Measurements from ENCODE around the gene NLRX1. TPM values are rescaled to one million over a fixed set of nuclear protein-coding genes. Genes with fewer than 3 reads are reported as not detected.

The NLRX1 gene
- total RNA-seq, 1 donor from 2014 or later, result 8.9 TPM

DNA sequence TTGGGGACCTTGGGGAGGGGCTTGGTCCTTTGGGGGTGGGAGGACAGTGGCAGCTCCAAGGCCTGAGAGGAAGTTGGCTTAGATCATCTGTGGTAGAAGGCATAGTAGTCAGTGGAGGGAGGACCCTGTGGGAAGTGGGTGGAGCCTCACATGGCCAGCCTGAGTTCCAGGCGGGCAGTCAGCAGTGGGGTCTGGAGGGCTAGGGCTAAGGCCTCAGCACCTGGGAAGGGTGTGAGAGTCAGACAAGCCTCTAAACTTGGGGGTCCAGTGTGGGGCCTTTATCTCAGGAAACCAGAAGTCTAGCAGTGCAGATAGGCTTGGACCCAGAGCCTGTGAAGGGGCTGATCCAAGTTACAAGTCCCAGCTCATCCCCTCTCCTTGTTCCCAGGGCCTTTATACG is 4.0 kb downstream of the NLRX1 start:
- H3K4me3 Mint-ChIP-seq (ENCODE audit: unreplicated experiment), result no peak overlapping the region
- H3K36me3 Mint-ChIP-seq (ENCODE audit: unreplicated experiment), result peaks cover 2% of the 10 kb centered on the region
- DNase-seq (ENCODE audit: extremely low spot score, unreplicated experiment), result no peak
- TF ChIP-seq, protein P1, sequence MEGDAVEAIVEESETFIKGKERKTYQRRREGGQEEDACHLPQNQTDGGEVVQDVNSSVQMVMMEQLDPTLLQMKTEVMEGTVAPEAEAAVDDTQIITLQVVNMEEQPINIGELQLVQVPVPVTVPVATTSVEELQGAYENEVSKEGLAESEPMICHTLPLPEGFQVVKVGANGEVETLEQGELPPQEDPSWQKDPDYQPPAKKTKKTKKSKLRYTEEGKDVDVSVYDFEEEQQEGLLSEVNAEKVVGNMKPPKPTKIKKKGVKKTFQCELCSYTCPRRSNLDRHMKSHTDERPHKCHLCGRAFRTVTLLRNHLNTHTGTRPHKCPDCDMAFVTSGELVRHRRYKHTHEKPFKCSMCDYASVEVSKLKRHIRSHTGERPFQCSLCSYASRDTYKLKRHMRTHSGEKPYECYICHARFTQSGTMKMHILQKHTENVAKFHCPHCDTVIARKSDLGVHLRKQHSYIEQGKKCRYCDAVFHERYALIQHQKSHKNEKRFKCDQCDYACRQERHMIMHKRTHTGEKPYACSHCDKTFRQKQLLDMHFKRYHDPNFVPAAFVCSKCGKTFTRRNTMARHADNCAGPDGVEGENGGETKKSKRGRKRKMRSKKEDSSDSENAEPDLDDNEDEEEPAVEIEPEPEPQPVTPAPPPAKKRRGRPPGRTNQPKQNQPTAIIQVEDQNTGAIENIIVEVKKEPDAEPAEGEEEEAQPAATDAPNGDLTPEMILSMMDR (IDR thresholded peaks at IDR 0.05), result no peak
- no peak overlapping the region for H3K27ac Mint-ChIP-seq (ENCODE audit: unreplicated experiment)
- no peaks in the 10 kb centered on the region for H3K9me3 Mint-ChIP-seq (ENCODE audit: unreplicated experiment)
- no peaks in the 10 kb centered on the region for H3K27me3 Mint-ChIP-seq (ENCODE audit: unreplicated experiment)
- peaks cover 6% of the 10 kb centered on the region for H3K4me1 Mint-ChIP-seq (ENCODE audit: unreplicated experiment)

DNA sequence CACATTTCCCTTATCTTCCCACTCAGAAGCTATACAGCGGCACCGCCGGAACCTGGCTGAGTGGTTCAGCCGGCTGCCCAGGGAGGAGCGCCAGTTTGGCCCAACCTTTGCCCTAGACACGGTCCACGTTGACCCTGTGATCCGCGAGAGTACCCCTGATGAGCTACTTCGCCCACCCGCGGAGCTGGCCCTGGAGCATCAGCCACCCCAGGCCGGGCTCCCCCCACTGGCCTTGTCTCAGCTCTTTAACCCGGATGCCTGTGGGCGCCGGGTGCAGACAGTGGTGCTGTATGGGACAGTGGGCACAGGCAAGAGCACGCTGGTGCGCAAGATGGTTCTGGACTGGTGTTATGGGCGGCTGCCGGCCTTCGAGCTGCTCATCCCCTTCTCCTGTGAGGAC is 4.9 kb downstream of the NLRX1 start:
- Mint-ChIP-seq H3K4me1 (ENCODE audit: unreplicated experiment) (peaks cover 14% of the 10 kb centered on the region), H3K27ac (ENCODE audit: unreplicated experiment) (no peak overlapping the region), H3K4me3 (ENCODE audit: unreplicated experiment) (no peak overlapping the region), H3K9me3 (ENCODE audit: unreplicated experiment) (no peaks in the 10 kb centered on the region), H3K27me3 (ENCODE audit: unreplicated experiment) (no peaks in the 10 kb centered on the region), H3K36me3 (ENCODE audit: unreplicated experiment) (peaks cover 2% of the 10 kb centered on the region)
- TF ChIP-seq, protein P1 (IDR thresholded peaks at IDR 0.05), result no peak
- no peak for DNase-seq (ENCODE audit: extremely low spot score, unreplicated experiment)

DNA sequence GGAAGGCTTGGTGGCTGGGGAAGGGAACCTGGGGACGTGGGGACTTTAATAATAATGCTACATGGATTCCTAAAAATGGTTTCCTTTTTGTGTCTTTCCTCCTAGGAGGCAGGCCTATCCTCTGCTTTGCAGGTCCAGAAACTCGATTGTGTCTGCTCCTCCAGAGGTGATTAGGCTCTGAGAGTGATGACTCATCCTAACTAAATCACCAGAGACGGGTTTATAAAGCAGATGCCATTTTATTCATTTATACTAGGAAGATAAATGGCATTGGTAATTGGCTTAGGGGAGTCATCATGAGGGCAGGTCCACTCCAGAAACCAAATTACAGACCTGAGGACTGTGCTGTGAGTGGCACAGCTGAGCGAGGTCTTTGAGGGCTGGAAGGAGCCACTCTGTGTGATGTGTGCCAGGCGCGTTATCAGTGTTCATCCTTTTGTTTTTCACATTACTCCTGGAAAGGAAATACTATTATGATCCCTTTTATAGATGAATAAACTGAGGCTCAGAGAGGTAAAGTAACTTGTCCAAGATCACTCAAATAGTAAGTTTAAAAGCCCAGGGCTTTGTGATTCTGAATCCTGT is 7.1 kb downstream of the NLRX1 start:
- TF ChIP-seq, protein P1 (IDR thresholded peaks at IDR 0.05), result no peak
- DNase-seq (ENCODE audit: extremely low spot score, unreplicated experiment), result no peak
- Mint-ChIP-seq H3K9me3 (ENCODE audit: unreplicated experiment) (no peaks in the 10 kb centered on the region), H3K27me3 (ENCODE audit: unreplicated experiment) (no peaks in the 10 kb centered on the region), H3K27ac (ENCODE audit: unreplicated experiment) (no peak overlapping the region), H3K36me3 (ENCODE audit: unreplicated experiment) (peaks cover 5% of the 10 kb centered on the region), H3K4me3 (ENCODE audit: unreplicated experiment) (no peak overlapping the region), H3K4me1 (ENCODE audit: unreplicated experiment) (peaks cover 9% of the 10 kb centered on the region)

DNA sequence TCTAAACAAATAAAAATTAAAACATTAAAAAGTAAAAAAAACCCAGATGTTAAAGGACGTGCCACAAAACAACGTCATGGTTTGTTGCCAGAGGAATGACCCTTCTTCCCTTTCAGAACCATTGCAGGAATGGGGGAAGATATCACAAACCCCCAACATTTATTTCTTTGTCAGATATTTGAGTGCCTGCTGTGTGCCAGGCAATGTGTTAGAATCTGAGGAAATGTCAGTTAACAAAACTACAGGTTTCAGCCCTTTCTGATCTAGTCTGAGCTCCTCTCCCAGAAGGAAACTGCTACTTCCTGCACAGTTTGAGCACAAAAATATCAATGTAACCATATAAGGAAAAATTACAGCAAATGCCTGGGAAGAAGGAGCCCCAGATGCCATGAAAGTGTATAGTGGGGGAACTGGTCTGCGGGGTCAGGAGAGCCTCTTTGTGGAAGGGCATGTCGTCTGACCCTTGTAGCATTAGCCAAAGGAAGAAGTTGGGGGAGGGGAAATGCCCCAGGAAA is 9.7 kb downstream of the NLRX1 start:
- no peaks in the 10 kb centered on the region for H3K27me3 Mint-ChIP-seq (ENCODE audit: unreplicated experiment)
- H3K27ac Mint-ChIP-seq (ENCODE audit: unreplicated experiment), result no peak overlapping the region
- no peak overlapping the region for H3K4me3 Mint-ChIP-seq (ENCODE audit: unreplicated experiment)
- peaks cover 9% of the 10 kb centered on the region for H3K4me1 Mint-ChIP-seq (ENCODE audit: unreplicated experiment)
- TF ChIP-seq, protein P1 (IDR thresholded peaks at IDR 0.05), result no peak
- no peak for DNase-seq (ENCODE audit: extremely low spot score, unreplicated experiment)
- no peaks in the 10 kb centered on the region for H3K9me3 Mint-ChIP-seq (ENCODE audit: unreplicated experiment)
- H3K36me3 Mint-ChIP-seq (ENCODE audit: unreplicated experiment), result peaks cover 5% of the 10 kb centered on the region

DNA sequence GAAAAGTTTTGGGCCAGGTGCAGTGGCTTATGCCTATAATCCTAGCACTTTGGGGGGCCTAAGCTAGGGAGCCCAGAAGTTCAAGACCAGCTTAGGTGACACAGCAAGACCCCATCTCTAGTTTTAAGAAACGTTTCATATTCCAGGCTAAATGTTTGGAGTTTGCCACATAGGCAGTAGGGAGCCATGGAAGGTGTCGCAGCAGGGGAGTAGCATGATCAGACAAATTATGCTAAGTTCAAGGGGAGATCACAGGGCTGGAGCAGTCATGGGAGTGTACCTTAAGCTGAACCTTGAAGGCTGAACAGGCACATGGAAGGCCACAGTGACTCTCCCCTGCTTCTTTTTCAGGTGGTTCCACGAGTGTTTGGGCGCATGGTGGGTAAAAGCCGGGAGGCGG is 10.8 kb downstream of the NLRX1 start:
- DNase-seq (ENCODE audit: extremely low spot score, unreplicated experiment), result no peak
- H3K27me3 Mint-ChIP-seq (ENCODE audit: unreplicated experiment), result no peaks in the 10 kb centered on the region
- H3K4me1 Mint-ChIP-seq (ENCODE audit: unreplicated experiment), result peaks cover 9% of the 10 kb centered on the region
- no peaks in the 10 kb centered on the region for H3K9me3 Mint-ChIP-seq (ENCODE audit: unreplicated experiment)
- no peak overlapping the region for H3K4me3 Mint-ChIP-seq (ENCODE audit: unreplicated experiment)
- H3K36me3 Mint-ChIP-seq (ENCODE audit: unreplicated experiment), result peaks cover 5% of the 10 kb centered on the region
- TF ChIP-seq, protein P1 (IDR thresholded peaks at IDR 0.05), result no peak
- H3K27ac Mint-ChIP-seq (ENCODE audit: unreplicated experiment), result no peak overlapping the region
